GM18511 (cell line): Measurements from ENCODE around the gene SLC30A3.
"Not testable (repeated sequence)": the region's sequence is repeated elsewhere in the genome, so short reads cannot be mapped to it uniquely, and the experiment has no call there.

ENCODE experiments used
- ATAC-seq: cut with Tn5 transposase; IDR thresholded peaks from one replicate; pipeline ENCODE4 v1.9.1; 2021; ENCODE audit warnings: mild to moderate bottlenecking, moderate library complexity; ENCODE audit not compliant: unreplicated experiment

Gene SLC30A3

DNA sequence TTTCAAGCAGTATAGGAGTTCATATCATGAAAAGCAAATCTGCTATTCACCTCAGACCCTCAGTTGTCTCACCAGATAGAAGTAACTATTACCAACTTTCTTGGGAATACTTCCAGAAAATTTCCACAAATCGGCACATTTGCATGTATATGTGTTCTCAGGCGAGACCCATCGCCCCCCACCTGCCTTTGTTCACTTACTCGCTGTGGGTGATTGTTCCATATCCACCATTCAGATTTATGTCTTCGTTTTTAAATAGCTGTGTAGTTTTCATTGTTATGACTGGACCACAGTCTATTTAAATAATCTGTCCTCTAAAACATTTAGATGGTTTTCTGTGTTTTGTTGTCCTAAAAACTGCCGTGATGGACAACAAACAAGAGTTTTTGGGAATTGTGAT is 22.6 kb upstream of the SLC30A3 start:
- no peak for ATAC-seq

DNA sequence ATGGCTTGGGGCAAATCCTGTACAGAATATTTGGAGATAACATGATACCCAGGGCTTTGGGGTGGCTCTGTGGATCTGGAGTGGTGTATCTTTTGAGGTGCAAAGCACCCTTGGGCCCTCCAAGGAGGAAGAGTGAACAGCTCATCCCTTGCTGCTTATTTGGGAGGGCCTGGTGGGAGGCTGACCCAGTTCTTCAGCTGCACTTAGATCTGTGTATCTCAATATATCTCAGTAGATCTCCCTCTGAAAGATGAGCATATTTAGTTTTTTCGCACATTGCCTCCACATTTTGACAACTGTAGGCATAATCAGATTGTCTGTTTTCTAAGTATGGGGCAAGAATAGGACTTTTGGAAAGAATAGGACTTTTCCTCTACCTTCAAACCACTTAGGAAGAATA is 22.1 kb upstream of the SLC30A3 start:
- ATAC-seq, result no peak

GRCh38 chr2:27282892-27283291 is 20.0 kb upstream of the SLC30A3 start:
- ATAC-seq, result no peak

GRCh38 chr2:27281855-27282559 is 19.2 kb upstream of the SLC30A3 start, which contains the start of gene TRIM54:
Gene TRIM54 (plus strand): TSS chr2:27282429. CDS start chr2:27282732, 303 bp downstream.
- ATAC-seq, result no peak

DNA sequence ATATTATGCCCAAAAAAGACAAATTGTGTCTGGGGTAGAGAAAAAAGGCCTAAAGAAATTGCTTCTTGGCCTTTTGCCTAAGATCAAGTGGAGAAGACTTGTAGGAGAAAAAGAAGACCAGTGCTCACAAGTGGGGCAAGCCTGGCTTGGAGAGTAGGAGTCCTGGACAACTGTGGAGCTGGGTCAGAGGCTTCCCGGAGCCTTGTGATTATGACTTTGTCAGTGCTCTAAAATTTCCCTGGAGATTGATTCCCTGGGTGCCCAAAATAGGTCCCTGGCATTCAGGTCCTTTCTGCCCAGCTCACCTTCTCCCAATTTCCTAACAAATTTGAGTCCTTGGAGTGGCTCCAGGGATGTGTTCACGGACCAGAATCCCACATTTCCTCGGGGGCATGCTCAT is 18.6 kb upstream of the SLC30A3 start:
- ATAC-seq, result no peak

DNA sequence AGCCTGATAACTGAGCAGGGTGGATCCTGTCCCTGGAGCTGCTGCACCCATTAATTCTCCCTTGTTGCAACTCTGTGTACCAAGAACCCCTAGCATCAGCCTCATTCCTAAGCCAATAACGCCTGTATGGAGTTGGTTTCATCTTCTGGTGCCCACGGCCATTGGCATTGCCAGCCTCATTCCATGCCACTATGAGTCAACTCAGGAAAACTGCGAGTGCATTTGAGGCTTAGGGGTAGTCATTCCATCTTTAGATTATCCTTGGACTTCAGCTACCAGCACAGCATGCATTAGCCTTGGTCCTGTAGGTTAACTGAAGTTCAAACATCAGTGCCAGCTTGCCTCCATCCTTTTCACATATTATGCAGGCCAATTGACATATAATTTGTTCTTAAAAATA is 18.0 kb upstream of the SLC30A3 start:
- ATAC-seq, result no peak

GRCh38 chr2:27278010-27278409 is 15.2 kb upstream of the SLC30A3 start:
- ATAC-seq, result no peak

DNA sequence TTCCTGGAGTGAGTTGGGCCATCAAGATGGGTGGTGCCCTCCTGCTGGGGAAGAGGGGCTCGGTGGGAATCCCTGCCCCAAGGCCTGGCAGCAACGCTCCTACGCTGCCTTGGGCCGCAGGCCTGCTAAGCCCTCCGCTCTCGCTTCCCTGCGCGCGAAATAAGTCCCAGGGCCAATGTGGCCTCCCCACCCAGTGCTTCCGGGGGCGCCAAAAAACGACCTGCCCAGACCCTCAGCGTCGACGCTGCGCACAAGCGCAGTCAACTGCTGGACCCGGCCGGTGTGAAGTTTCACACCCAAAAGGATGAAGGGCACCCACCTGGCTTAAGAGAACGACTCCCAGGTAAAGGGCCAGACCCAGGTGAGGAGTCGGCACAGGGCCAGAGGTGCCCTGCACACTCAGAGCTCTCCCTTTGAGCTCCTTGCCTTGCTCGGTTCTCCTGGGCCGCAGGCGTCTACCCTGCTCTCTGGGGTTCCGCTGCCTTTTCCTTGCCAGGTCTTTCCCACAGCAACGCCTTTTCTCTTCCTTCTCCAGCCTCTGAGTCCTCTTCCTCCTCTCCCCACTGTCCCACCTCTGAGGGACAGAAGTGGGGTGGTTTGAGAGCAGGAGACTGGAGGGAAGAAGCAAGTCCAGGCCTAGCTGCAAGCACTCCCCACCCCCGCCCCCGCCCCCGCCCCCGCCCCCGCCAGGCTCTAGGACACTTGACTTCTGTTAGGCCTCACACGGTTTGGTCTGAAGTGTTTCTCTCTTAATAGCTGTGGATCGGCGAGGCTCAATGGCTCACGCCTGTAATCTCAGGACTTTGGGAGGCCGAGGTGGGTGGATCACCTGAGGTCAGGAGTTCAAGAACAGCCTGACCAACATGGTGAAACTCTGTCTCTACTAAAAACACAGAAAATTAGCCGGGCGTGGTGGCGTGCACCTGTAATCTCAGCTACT is 12.6 kb upstream of the SLC30A3 start, which contains the start of gene DNAJC5G:
Gene DNAJC5G, plus strand, starts transcription at position 223 of the 940 bp plus-strand sequence. CDS start 1,296 bp downstream, outside the sequence.
- ATAC-seq, result no peak

DNA sequence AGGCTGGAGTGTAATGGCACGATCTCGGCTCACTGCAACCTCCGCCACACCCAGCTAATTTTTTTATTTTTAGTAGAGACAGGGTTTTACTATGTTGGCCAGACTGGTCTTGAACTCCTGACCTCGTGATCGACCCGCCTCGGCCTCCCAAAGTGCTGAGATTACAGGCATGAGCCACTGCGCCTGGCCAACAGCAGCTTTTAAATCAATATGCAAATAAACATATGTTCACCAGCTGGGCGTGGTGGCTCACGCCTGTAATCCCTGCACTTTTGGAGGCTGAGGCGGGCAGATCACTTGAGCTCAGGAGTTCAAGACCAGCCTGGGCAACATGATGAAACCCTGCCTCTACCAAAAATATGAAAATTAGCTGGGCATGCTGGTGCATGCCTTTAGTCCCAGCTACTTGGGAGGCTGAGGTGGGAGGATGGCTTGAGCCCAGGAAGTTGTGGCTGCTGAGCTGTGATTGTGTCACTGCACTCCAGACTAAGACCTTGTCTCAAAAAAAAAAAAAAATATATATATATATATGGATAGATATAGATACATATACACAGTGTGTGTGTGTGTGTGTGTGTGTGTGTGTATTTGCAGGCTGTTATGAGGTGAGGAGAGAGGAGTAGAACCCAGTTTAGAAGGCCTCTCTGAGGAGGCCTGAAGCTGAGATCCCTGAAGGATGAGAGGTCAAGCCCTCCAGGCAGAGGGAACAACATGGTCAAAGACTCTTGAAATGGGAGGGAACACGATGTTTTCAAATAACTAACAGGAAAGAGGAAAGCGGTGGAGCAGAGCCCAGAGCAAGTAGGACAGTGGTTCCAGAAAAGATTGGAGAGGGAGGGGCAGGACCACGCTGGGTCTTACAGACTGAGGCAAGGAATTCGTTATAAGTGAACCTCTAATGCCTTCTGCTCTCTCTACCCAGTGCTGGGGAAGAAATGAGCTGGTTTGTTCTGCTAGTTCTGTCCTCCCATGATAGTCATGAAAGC is 10.0 kb upstream of the SLC30A3 start:
- not testable (repeated sequence) for ATAC-seq

- ATAC-seq, result no peak
Measured at GRCh38 chr2:27271631-27272340, 8.9 kb upstream of the SLC30A3 start.

DNA sequence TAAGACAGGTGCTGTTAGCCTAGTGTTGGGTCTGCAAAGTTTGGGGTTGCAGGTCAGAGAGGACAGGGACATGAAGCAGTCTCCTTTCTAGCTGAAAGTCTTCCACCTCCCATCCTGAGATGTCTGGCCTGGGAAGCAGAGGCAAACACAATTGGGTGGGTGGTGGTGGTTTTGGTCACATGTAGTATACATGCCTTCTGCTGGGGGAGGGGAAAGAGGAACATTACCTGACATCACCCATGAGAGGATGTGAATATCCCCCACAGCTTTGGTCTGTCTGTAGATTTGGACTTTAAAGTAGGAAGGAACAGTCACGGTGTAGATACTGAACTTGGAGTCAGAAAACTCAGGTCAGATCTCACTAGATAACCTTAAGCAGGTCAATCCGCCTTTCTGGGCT is 7.8 kb upstream of the SLC30A3 start:
- ATAC-seq, result no peak

- ATAC-seq, result no peak
Measured at GRCh38 chr2:27270131-27270530, 7.3 kb upstream of the SLC30A3 start.

GRCh38 chr2:27268296-27268695 is 5.4 kb upstream of the SLC30A3 start:
- ATAC-seq, result not testable (repeated sequence)

DNA sequence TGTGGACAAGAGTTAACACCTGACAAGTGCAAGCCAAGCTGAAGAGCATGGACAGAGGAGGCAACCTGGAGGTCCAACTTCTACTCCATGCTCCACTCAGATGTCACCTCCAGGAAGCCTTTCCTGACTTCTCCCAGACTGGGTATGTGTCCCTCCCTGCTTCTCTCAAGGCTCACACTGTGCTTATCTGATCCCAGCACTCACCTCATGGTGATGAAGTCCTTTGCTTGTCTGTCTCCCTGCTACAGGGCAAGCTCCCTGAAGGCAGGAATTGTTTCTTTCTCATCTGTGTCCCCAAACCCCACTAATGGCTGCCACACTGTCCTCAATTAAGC is 2.7 kb upstream of the SLC30A3 start:
- ATAC-seq, result no peak

DNA sequence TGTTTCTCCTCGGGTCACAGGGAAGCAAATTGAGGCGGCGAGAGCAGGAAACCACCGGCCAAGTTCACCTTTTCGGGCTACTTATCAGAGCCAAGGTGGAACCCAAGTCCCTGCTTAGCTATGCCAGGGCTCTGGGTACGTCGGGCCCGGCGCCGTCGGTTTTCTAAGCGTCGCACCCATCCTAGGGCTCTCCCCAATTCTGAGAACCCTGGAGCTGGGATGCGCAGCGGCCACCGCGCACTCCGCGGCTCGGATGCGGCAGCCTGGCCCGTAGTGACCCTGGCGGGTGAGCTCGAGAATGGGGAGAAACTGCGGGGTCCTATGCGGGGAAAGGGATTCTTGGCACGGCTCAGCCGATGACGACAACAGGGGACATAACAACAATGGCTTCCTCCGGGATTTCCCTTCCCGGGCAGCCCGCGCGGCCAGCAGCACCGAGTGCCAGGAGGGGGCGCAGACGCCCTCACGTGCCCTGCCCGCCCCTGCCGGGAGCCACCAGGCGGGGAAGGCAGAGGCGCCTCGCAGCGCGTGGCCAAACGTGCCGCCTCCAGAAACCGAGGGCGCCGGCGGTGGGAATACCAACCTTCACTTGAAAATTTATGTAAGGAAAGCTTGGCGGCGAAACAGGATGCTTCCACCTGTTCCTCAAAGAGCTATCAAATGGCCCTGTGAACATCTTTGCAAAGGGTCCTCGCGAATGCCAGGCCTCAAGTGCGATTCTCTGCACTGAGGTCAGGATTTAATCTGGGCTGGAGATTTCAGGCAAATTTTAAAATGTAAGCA is 2.1 kb upstream of the SLC30A3 start:
- ATAC-seq, result no peak

DNA sequence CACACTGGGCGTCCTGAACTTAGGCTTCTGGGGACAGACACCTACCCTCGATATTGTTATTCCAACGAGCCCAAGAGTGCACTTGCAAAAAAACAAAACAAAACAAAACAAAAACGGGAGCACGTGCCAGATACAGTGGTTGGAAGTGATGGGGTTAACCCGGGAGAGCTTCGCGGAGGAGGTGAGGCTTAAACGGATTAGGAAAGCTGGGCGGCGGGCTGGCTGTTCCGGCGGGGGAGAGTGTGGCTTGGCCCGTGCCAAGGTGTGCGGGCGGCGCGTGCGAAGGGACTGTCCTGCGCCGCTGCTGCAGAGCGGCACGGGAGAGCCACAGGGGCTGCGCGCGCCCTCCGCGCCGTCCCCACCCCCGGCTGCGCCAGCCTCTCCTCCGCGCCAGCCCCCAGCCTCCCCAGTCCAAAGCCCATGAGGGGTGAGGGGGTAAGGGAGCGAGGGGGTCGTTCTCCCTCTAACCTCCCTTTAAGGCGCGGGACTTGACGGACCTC is 1.5 kb upstream of the SLC30A3 start:
- ATAC-seq, result no peak

GRCh38 chr2:27263287-27264252 is 723 bp upstream of the SLC30A3 start:
- no peak for ATAC-seq

- no peak for ATAC-seq
Measured at GRCh38 chr2:27261926-27262298, 935 bp downstream of the SLC30A3 start.
